CD4-positive, alpha-beta T cell (primary cell): ENCODE data around the gene RPAP3. TPM values are rescaled to one million over a fixed set of nuclear protein-coding genes. Genes with fewer than 3 reads are reported as not detected.

Experiments
- ATAC-seq: fragments of 200-7000 bp; cut with Tn5 transposase; one replicate; pipeline ENCODE4 v1.10.0; 2022; ENCODE audit warnings: mild to moderate bottlenecking; ENCODE audit not compliant: poor library complexity
- CTCF ChIA-PET: fragments of 350-600 bp; sonication (Branson Sonifier 250); formaldehyde crosslinking; loops from one replicate; lab custom pipeline; 2021; ENCODE audit warnings: antibody characterized with exemption, inconsistent platforms; lab: Charles Lee
- POLR2A ChIA-PET: fragments of 350-600 bp; sonication (Branson Sonifier 250); formaldehyde crosslinking; loops from one replicate; lab custom pipeline; 2021; ENCODE audit warnings: antibody characterized with exemption, inconsistent platforms; lab: Charles Lee
- DNase-seq, 14 experiments: peaks; one replicate each; pipeline ENCODE4 v3.0.0-alpha.2; 2013 to 2020; ENCODE audit warnings: mixed read lengths in 2 of 14
- H3K27ac ChIP-seq, 2 donors: one replicate each; pipeline versions ENCODE4 v1.5.1 to v1.7.0; 2013; ENCODE audit warnings: low read length in 2 of 2, low read depth in 1 of 2, mild to moderate bottlenecking in 1 of 2
- H3K27me3 ChIP-seq, 2 experiments: 1 replicate in 1 of 2; 2 replicates in 1 of 2; pipeline versions ENCODE4 v1.6.1 to v1.7.0; 2013; ENCODE audit warnings: low read length in 2 of 2, control low read depth in 1 of 2, mild to moderate bottlenecking in 1 of 2, moderate library complexity in 1 of 2; ENCODE audit not compliant: insufficient read depth in 2 of 2, control insufficient read depth in 1 of 2
- H3K36me3 ChIP-seq: one replicate; pipeline ENCODE4 v1.6.1; 2013; ENCODE audit warnings: low read length, control low read depth; ENCODE audit not compliant: insufficient read depth
- H3K4me1 ChIP-seq: one replicate; pipeline ENCODE4 v1.6.1; 2013; ENCODE audit warnings: low read length, control low read depth; ENCODE audit not compliant: insufficient read depth
- H3K4me3 ChIP-seq: one replicate; pipeline ENCODE4 v1.5.1; 2013; ENCODE audit warnings: mild to moderate bottlenecking, low read length, moderate library complexity
- H3K9me3 ChIP-seq, 2 experiments: 1 replicate in 1 of 2; 2 replicates in 1 of 2; pipeline versions ENCODE4 v1.6.1 to v1.7.0; 2013; ENCODE audit warnings: low read length in 2 of 2, mild to moderate bottlenecking in 2 of 2, control low read depth in 1 of 2, moderate library complexity in 1 of 2; ENCODE audit not compliant: control insufficient read depth in 1 of 2, insufficient read depth in 1 of 2
- H3K27ac Mint-ChIP-seq: one replicate; pipeline ENCODE4 v1.8.0; 2020; ENCODE audit warnings: mixed read lengths
- H3K27me3 Mint-ChIP-seq: one replicate; pipeline ENCODE4 v1.8.0; 2021; ENCODE audit warnings: mixed read lengths
- H3K36me3 Mint-ChIP-seq: one replicate; pipeline ENCODE4 v1.8.0; 2021; ENCODE audit warnings: low read depth, mixed read lengths
- H3K4me1 Mint-ChIP-seq: one replicate; pipeline ENCODE4 v1.8.0; 2021; ENCODE audit warnings: low read depth, mixed read lengths
- H3K4me3 Mint-ChIP-seq: one replicate; pipeline ENCODE4 v1.8.0; 2020; ENCODE audit warnings: mild to moderate bottlenecking, mixed read lengths
- H3K9me3 Mint-ChIP-seq: one replicate; pipeline ENCODE4 v1.8.0; 2020; ENCODE audit warnings: mixed read lengths
- CTCF ChIP-seq: fragments of 200-600 bp; IDR thresholded peaks from one replicate; pipeline ENCODE4 v1.8.0; 2022; ENCODE audit warnings: antibody characterized with exemption, mild to moderate bottlenecking
- intact Hi-C, 2 experiments: fragments of 100-400 bp; cut with DNase I in 1 of 2; cut with micrococcal nuclease in 1 of 2; formaldehyde crosslinking; loops; one replicate each; pipeline versions ENCODE4 v1.15.1 to v1.9.0; 2023 to 2025; cut with DNase I, micrococcal nuclease
- total RNA-seq, 174 experiments: library from RNA in 2 of 174; stranded (reverse) in 2 of 174; gene quantifications; one replicate each; pipeline ENCODE4 v1.2.3 and lab custom pipeline; 2021 to 2026

The RPAP3 gene
- total RNA-seq, 2 experiments from 2014 or later: 24.6 to 26.4 TPM

GRCh38 chr12:47707355-47707754 is 1.5 kb upstream of the RPAP3 start:
- peak overlapping the region; percentile 87 for H3K4me3 Mint-ChIP-seq
- CTCF ChIA-PET: interaction anchor here (0.9 to 2.4 kb wide), 2 partner anchors 130 to 686 kb away, joined by 3 to 7 read pairs; no protein-coding TSS in a partner anchor

GRCh38 chr12:47705229-47705565 is 633 bp downstream of the RPAP3 start:
- DNase-seq (no peak), ATAC-seq (no peak)
- H3K36me3 Mint-ChIP-seq: peaks cover 50% of the 10 kb centered on the region
- H3K27me3 ChIP-seq: no peaks in the 10 kb centered on the region
- TF ChIP-seq CTCF: no peak
- H3K4me1 ChIP-seq: peaks cover 37% of the 10 kb centered on the region
- H3K4me3 ChIP-seq: peak overlapping the region; percentile 77
- POLR2A ChIA-PET: interaction anchor here (0.7 kb wide), 1 partner anchor 12 kb away, joined by 3 read pairs; no protein-coding TSS in a partner anchor
- peaks cover 13% of the 10 kb centered on the region for H3K36me3 ChIP-seq
- no peaks in the 10 kb centered on the region for H3K27me3 Mint-ChIP-seq
- H3K27ac ChIP-seq: peak overlapping the region in 1 of 2 donors; percentile 81
- H3K9me3 ChIP-seq: no peaks in the 10 kb centered on the region
- intact Hi-C loops: loop anchor here in 1 of 2 experiments (5.0 kb wide), 1 partner anchor 1713 kb away; the partner anchor contains the start of gene SCAF11
- H3K4me1 Mint-ChIP-seq: peaks cover 74% of the 10 kb centered on the region
- CTCF ChIA-PET: interaction anchor here (1.8 kb wide), 1 partner anchor 68 kb away, joined by 7 read pairs; the partner anchor contains the start of gene SLC48A1
- peak overlapping the region; percentile 94 for H3K27ac Mint-ChIP-seq
- H3K9me3 Mint-ChIP-seq: no peaks in the 10 kb centered on the region
- peak overlapping the region; percentile 99 for H3K4me3 Mint-ChIP-seq

More at GRCh38 chr12:47707355-47707754, 1.5 kb upstream of the RPAP3 start:
- Histone ChIP-seq H3K4me3 (no peak overlapping the region), H3K9me3 (no peaks in the 10 kb centered on the region), H3K27me3 (no peaks in the 10 kb centered on the region), H3K4me1 (peaks cover 37% of the 10 kb centered on the region), H3K27ac (peak overlapping the region in 1 of 2 donors; percentile 81), H3K36me3 (no peaks in the 10 kb centered on the region)
- DNase-seq (no peak), ATAC-seq (no peak)
- peaks cover 64% of the 10 kb centered on the region for H3K4me1 Mint-ChIP-seq
- no peaks in the 10 kb centered on the region for H3K9me3 Mint-ChIP-seq
- no peaks in the 10 kb centered on the region for H3K27me3 Mint-ChIP-seq
- peaks cover 33% of the 10 kb centered on the region for H3K36me3 Mint-ChIP-seq
- no peak for TF ChIP-seq CTCF
- H3K27ac Mint-ChIP-seq: peak overlapping the region; percentile 94
- POLR2A ChIA-PET: interaction anchor here (1.4 to 1.9 kb wide), 4 partner anchors 11 to 492 kb away, joined by 4 to 6 read pairs (median 5); no protein-coding TSS in a partner anchor
- intact Hi-C loops: loop anchor here in 1 of 2 experiments (5.0 kb wide), 1 partner anchor 1715 kb away; the partner anchor contains the start of gene SCAF11

GRCh38 chr12:47704719-47705118 is 1.1 kb downstream of the RPAP3 start:
- H3K36me3 Mint-ChIP-seq: peaks cover 55% of the 10 kb centered on the region
- DNase-seq (no peak), ATAC-seq (no peak)
- H3K27ac Mint-ChIP-seq: peak overlapping the region; percentile 94
- Histone ChIP-seq H3K36me3 (peaks cover 14% of the 10 kb centered on the region), H3K27me3 (no peaks in the 10 kb centered on the region), H3K4me3 (peak overlapping the region; percentile 77), H3K27ac (no peak overlapping the region), H3K9me3 (no peaks in the 10 kb centered on the region), H3K4me1 (peaks cover 37% of the 10 kb centered on the region)
- ChIA-PET CTCF (no interaction called here), POLR2A (interaction anchor here (0.7 kb wide), 1 partner anchor 13 kb away, joined by 3 read pairs; no protein-coding TSS in a partner anchor)
- intact Hi-C loops: loop anchor here (5.0 kb wide), 2 partner anchors 1327 to 1712 kb away; partner anchors contain the start of gene SCAF11 (in 1 of the 2)
- H3K9me3 Mint-ChIP-seq: no peaks in the 10 kb centered on the region
- no peaks in the 10 kb centered on the region for H3K27me3 Mint-ChIP-seq
- peaks cover 74% of the 10 kb centered on the region for H3K4me1 Mint-ChIP-seq
- peak overlapping the region; percentile 99 for H3K4me3 Mint-ChIP-seq
- no peak for TF ChIP-seq CTCF
